GM12873 (cell line): ENCODE results near the gene ADAMTS2.

Experiments
- CTCF ChIP-seq: IDR thresholded peaks from 2 replicates; pipeline ENCODE4 v1.5.1; 2012; ENCODE audit warnings: low read depth, mild to moderate bottlenecking, moderate library complexity, low read length, control low read depth; ENCODE audit not compliant: insufficient read depth; ENCODE audit errors: missing control alignments

The ADAMTS2 gene

GRCh38 chr5:179269781-179270543, 75.3 kb downstream of the ADAMTS2 start:
- TF ChIP-seq CTCF, result no peak

GRCh38 chr5:179268966-179269693, 76.1 kb downstream of the ADAMTS2 start:
- no peak for TF ChIP-seq CTCF

DNA sequence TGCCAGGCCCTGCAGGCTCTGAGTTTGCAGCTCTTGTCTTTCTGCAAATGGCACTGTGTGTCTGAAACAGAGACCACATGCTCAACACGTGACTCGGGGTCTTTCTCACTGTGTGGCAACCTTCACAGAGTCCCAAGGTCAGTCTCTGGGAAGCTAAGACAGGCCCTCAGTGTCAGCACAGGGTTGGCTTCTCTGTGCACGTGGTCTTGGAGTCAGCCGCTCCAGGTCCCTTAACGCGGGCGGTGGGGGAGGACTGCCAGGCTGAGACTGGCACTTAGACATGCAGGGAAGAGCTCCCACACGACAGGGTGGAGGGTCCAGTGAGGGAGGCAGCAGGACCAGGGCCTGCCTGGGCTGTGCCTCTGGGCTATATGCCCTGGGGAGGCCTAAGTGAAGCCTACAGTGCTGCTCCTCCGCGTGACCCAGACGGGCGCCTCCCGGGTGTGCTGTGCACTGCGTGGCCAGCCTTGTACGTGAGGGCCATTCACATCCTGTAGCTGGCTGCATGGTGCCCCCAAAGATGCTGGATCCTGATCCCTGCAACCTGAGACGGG, 76.8 kb downstream of the ADAMTS2 start:
- no peak for TF ChIP-seq CTCF

GRCh38 chr5:179267671-179268083, 77.6 kb downstream of the ADAMTS2 start:
- no peak for TF ChIP-seq CTCF

DNA sequence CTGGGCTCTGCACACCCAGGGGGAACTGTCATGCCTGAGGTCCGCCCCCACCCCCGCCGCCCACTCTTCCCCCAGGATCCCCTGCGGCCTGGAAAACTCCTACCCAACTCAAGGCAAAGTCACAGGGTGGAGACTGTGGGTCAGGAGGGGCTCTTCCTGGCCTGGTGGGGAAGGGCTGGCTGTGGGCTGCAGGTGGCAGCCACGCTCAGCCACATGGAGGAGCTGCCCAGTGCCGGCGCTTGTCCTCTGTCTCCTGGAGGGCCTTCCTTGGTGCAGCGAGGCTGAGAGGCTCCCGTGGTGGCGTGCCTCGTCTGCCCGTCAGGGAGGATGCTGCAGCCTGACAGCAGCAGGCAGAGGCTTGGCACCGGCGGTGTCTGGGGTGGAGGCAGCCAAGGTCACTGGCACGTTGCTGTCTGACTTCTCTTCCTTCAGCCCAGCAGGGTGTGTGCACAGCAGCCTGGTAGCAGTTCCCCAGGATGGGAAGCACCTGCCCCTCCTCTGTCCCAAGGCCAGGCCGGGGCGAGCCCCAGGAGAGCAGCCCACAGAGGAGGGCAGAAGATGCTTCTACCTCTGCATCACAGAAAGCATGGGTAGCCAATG, 78.1 kb downstream of the ADAMTS2 start:
- no peak for TF ChIP-seq CTCF

DNA sequence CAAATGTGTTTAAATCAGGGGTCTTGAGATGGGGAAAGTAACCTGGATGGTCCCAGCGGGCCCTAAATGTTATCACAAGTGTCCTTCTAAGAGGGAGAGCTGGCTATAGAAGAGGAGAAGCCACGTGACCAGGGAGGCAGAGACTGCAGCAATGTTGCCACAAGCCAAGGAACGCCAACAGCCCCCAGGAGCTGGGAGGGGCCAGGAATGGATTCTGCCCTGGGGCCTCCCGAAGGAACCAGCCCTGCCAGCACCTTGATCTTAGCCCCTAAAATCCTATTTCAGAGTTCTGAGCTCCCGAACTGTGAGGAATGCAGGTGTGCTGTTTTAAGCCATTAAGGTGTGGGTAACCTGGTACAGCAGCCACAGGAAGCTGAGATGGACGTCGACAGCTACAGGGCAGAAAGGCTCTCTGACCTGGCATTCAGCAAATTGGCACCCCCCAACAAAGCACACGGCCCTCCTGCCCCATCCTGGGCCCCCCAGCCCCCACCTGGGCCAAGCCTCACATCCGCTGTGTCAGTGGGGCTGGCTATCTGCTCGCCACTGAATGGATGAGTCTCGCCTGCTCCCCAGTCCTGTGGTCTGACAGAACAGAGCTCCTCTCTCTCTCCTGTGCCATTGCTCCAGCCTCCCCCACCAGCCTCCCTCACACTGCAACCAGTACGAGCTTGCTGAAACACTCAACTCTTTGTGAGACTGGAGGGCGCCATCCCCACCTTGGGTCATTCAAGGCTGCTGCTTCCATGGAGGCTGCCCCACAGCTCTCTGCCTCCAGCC, 78.8 kb downstream of the ADAMTS2 start:
- no peak for TF ChIP-seq CTCF
